ENCODE data around the gene ADARB2.

The ADARB2 gene

GRCh38 chr10:1243486-1244234 is 493.7 kb downstream of the ADARB2 start:
- TF ChIP-seq SIN3A (IDR thresholded peaks at IDR 0.05; ENCODE audit: borderline replicate concordance, insufficient read depth, low read length) (no peak), FOXP2 (optimal IDR thresholded peaks at IDR 0.05; ENCODE audit: borderline replicate concordance, extremely low read depth, extremely low read length, insufficient read depth) (peak; percentile 24)

DNA sequence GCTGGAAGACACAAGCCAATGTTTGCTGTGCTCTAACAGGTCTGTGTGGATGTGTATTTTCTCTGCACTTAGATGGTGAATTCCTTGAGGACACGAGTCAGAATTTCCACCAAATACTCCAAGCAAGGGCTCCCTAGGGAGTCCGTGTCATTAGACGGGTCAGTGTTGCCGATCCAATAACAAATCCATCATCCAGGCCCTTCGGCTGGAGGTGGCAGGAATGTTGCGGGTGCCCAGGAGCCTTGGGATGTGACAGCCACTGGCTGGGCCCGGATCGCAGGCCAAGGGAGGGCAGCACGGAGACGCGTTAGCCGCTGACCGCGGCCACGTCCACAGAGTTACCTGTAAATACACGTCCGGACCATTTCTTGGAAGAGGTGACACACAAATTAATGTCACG is 494.4 kb downstream of the ADARB2 start:
- TF ChIP-seq FOXP2 (optimal IDR thresholded peaks at IDR 0.05; ENCODE audit: borderline replicate concordance, extremely low read depth, extremely low read length, insufficient read depth) (no peak), REST (IDR thresholded peaks at IDR 0.05; ENCODE audit: insufficient read depth in 1 of 2, low read depth in 2 of 2, low read length in 2 of 2) (no peak), TAF1 (IDR thresholded peaks at IDR 0.05; ENCODE audit: borderline replicate concordance, insufficient read depth, low read length) (no peak), SIN3A (IDR thresholded peaks at IDR 0.05; ENCODE audit: borderline replicate concordance, insufficient read depth, low read length) (no peak), POLR2AphosphoS5 (IDR thresholded peaks at IDR 0.05; ENCODE audit: low read depth, low read length) (no peak)

GRCh38 chr10:1241973-1242935 is 495.1 kb downstream of the ADARB2 start:
- TF ChIP-seq REST (IDR thresholded peaks at IDR 0.05; ENCODE audit: insufficient read depth in 1 of 2, low read depth in 2 of 2, low read length in 2 of 2) = no peak

GRCh38 chr10:1241322-1241890 is 495.9 kb downstream of the ADARB2 start:
- TF ChIP-seq POLR2AphosphoS5 (IDR thresholded peaks at IDR 0.05; ENCODE audit: low read depth, low read length) = no peak
- TF ChIP-seq SIN3A (IDR thresholded peaks at IDR 0.05; ENCODE audit: borderline replicate concordance, insufficient read depth, low read length) = no peak

DNA sequence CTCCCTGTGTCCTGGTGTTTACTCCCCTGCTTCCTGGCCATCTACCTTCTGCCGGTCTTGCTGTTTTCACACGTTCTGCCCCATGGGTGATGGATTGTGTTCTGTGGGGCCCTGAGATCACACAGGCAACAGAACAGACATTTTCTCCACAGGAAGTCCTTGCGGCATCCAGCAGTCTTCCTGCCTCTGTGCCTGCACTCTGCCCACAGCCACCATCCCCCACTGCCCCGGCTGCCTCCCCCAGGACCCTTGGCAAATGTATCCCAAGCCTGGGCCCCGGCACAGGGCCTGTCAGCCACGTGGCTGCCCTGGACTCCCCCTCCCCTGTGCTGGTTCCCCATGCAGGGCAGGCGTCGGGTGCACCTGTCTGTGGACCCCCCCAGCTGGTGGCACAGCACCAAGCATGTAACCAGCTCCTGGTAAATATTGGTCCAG is 497.0 kb downstream of the ADARB2 start:
- TF ChIP-seq TAF1 (IDR thresholded peaks at IDR 0.05; ENCODE audit: borderline replicate concordance, insufficient read depth, low read length) (no peak), FOXP2 (optimal IDR thresholded peaks at IDR 0.05; ENCODE audit: borderline replicate concordance, extremely low read depth, extremely low read length, insufficient read depth) (peak; percentile 91)

GRCh38 chr10:1233031-1233430 is 504.3 kb downstream of the ADARB2 start:
- TF ChIP-seq POLR2AphosphoS5 (IDR thresholded peaks at IDR 0.05; ENCODE audit: low read depth, low read length) (no peak), SIN3A (IDR thresholded peaks at IDR 0.05; ENCODE audit: borderline replicate concordance, insufficient read depth, low read length) (no peak), FOXP2 (optimal IDR thresholded peaks at IDR 0.05; ENCODE audit: borderline replicate concordance, extremely low read depth, extremely low read length, insufficient read depth) (no peak), TAF1 (IDR thresholded peaks at IDR 0.05; ENCODE audit: borderline replicate concordance, insufficient read depth, low read length) (no peak), REST (IDR thresholded peaks at IDR 0.05; ENCODE audit: insufficient read depth in 1 of 2, low read depth in 2 of 2, low read length in 2 of 2) (no peak)
